Astrocyte of the spinal cord (primary cell): ENCODE data around the gene EEF1AKMT4.

Source experiments
- DNase-seq: peaks from one replicate; pipeline ENCODE4 v3.0.0; 2011; ENCODE audit warnings: low read depth, low spot score
- H3K4me3 ChIP-seq: 2 replicates; pipeline ENCODE4 v1.5.1; 2011; ENCODE audit warnings: low read depth, mild to moderate bottlenecking, low read length, moderate library complexity
- in situ Hi-C: cut with HindIII; loops from 2 replicates; pipeline ENCODE4 v1.10.0; 2017; ENCODE audit warnings: low sequenced_read_pairs
- TF ChIP-seq, protein P1 (sequence below): IDR thresholded peaks from 2 replicates; pipeline ENCODE4 v1.5.1; 2012; ENCODE audit warnings: low read depth, mild to moderate bottlenecking, low read length, inconsistent platforms

Gene EEF1AKMT4

DNA sequence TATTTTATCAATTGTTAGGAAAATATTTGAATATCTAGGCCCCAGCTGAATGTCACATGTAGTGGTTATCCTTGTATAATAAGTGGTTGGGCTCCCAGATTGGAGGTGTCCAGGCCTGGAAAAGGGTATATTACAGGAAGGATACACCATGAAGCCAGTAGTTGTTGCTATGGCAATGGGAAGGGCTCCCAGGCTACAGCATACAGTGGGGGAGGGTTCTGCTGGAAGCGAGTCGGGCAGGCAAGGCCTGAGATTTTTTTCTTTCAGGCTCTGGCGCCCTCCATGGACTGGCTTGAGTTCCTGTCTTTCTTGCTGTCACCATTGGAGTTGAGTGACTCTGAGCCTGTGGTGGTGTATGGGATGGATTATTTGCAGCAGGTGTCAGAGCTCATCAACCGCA is 35.2 kb downstream of the EEF1AKMT4 start:
- TF ChIP-seq, protein P1, sequence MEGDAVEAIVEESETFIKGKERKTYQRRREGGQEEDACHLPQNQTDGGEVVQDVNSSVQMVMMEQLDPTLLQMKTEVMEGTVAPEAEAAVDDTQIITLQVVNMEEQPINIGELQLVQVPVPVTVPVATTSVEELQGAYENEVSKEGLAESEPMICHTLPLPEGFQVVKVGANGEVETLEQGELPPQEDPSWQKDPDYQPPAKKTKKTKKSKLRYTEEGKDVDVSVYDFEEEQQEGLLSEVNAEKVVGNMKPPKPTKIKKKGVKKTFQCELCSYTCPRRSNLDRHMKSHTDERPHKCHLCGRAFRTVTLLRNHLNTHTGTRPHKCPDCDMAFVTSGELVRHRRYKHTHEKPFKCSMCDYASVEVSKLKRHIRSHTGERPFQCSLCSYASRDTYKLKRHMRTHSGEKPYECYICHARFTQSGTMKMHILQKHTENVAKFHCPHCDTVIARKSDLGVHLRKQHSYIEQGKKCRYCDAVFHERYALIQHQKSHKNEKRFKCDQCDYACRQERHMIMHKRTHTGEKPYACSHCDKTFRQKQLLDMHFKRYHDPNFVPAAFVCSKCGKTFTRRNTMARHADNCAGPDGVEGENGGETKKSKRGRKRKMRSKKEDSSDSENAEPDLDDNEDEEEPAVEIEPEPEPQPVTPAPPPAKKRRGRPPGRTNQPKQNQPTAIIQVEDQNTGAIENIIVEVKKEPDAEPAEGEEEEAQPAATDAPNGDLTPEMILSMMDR, result peak; percentile 55
- H3K4me3 ChIP-seq, result no peak overlapping the region
- in situ Hi-C loops, result no loop called here
- peak; percentile 65 for DNase-seq

DNA sequence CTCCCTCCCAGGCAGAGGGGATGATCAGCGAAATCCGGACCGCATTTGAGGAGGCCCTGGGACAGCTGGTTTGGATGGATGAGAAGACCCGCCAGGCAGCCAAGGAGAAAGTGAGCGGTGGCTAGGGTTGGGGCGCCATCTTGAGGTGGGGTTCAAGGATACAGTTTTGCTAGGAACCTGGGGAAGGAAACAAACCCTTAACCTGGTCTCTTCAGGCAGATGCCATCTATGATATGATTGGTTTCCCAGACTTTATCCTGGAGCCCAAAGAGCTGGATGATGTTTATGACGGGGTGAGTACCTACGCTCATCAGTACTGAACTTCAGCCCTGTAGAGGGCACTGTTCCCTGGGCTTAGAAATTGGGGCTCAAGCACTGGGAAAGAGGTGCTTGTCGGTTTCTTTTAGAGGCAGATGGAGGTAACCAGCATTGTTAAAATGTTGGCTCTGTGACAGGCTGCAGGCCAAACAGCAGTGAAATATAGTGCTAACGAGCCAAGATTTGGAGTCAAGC is 40.0 kb downstream of the EEF1AKMT4 start:
- TF ChIP-seq, protein P1, result peak; percentile 63
- peak; percentile 27 for DNase-seq
- H3K4me3 ChIP-seq, result no peak overlapping the region
- in situ Hi-C loops, result no loop called here

DNA sequence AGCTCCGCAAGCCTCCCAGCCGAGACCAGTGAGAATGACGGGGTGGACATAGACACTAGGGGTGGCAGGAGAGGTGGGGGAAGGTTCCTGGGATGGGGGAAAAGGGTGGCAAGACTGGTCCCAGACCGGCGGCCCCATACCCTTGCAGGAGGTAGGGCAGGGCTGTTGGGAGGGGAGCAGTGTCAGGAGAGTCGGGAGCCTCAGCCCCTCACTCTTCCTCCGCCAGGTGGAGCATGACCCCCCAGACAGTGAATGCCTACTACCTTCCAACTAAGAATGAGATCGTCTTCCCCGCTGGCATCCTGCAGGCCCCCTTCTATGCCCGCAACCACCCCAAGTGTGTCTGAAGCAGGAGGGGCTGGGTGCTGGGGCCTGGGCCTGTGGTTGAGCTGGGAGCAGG is 40.9 kb downstream of the EEF1AKMT4 start:
- in situ Hi-C loops, result no loop called here
- no peak for DNase-seq
- H3K4me3 ChIP-seq, result no peak overlapping the region
- TF ChIP-seq, protein P1, result no peak

DNA sequence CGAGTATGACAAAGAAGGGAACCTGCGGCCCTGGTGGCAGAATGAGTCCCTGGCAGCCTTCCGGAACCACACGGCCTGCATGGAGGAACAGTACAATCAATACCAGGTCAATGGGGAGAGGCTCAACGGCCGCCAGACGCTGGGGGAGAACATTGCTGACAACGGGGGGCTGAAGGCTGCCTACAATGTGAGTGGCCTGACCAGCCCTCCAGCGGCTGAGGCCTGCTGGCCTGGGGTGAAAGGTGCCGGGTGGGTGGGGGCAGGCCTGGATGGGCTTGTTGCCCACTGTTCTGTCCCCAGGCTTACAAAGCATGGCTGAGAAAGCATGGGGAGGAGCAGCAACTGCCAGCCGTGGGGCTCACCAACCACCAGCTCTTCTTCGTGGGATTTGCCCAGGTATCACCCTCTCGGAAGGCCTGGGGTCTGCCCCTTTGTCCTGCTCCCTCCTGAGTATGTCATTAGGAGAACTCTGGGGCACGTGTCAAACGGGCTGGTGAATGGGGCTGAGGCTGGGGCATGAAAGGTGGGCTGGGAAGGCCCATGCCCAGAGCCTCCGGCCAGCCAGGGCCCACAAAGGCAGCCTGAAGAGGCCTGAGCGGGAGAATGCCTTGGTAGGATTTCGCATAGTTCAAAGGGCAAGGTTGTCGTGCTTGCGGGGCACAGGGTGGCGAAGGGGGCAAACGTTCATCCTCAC is 41.7 kb downstream of the EEF1AKMT4 start:
- H3K4me3 ChIP-seq, result no peak overlapping the region
- no peak for DNase-seq
- TF ChIP-seq, protein P1, result no peak
- in situ Hi-C loops, result no loop called here

DNA sequence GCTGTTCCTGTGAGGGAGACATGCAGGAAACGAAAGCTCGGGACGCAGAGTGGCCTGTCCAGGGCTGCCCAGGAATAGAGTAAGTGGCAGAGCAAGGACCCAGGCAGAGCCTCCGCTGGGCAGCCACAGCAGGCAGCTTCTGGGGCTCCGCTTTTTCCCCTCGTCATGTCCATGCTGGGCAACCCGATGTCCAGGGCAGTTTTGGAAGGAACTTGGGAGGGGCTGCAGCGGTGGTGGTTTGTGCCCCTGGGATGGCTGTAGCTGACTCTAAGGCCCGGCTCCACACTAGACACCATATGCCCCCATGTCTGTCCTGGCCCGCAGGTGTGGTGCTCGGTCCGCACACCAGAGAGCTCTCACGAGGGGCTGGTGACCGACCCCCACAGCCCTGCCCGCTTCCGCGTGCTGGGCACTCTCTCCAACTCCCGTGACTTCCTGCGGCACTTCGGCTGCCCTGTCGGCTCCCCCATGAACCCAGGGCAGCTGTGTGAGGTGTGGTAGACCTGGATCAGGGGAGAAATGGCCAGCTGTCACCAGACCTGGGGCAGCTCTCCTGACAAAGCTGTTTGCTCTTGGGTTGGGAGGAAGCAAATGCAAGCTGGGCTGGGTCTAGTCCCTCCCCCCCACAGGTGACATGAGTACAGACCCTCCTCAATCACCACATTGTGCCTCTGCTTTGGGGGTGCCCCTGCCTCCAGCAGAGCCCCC is 42.4 kb downstream of the EEF1AKMT4 start:
- no peak for DNase-seq
- in situ Hi-C loops, result no loop called here
- TF ChIP-seq, protein P1, result no peak
- H3K4me3 ChIP-seq, result no peak overlapping the region

DNA sequence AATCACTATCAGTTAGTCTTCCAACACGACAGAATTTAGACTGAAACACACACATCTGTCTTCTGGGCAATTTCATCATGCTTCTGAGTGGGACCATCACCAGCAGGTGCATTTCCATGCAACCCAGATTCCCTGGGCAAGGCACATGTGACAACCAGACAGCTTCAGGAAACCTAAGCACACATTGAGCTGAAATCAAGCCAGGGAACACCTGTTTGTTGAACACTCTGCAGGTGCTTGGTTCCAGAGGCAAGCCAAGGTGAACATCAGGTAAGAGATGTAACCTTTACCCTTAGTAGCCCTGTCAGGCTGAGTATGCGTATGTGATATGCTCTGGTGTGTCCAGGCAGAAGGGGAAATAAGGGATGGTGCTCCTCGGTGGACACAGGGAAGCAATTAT is 46.3 kb downstream of the EEF1AKMT4 start:
- DNase-seq, result no peak
- in situ Hi-C loops, result no loop called here
- TF ChIP-seq, protein P1, result no peak
- H3K4me3 ChIP-seq, result no peak overlapping the region
